CD4-positive, alpha-beta T cell treated with Interleukin-12 subunit alpha and Interleukin-12 subunit beta, for 1 hour (primary cell): ENCODE results near the gene PLSCR2.
"Not testable (repeated sequence)": the region's sequence is repeated elsewhere in the genome, so short reads cannot be mapped to it uniquely, and the experiment has no call there.

Experiments used
- DNase-seq: peaks from one replicate; pipeline ENCODE4 v3.0.0-alpha.2; 2020

The PLSCR2 gene

DNA sequence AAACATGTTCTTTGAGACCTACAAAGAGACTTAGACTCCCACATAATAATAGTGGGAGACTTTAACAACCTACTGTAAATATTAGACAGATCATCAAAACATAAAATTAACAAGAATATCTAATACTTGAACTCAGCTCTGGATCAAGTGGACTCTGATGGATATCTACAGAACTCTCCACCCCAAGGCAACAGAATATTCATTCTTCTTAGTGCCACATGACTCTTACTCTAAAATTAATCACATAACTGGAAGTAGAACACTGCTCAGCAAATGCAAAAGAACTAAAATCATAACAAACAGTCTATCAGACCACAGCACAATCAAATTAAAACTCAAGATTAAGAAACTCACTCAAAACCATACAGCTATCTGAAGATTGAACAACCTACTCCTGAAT lies 15.9 kb upstream of the PLSCR2 start:
- no peak for DNase-seq

DNA sequence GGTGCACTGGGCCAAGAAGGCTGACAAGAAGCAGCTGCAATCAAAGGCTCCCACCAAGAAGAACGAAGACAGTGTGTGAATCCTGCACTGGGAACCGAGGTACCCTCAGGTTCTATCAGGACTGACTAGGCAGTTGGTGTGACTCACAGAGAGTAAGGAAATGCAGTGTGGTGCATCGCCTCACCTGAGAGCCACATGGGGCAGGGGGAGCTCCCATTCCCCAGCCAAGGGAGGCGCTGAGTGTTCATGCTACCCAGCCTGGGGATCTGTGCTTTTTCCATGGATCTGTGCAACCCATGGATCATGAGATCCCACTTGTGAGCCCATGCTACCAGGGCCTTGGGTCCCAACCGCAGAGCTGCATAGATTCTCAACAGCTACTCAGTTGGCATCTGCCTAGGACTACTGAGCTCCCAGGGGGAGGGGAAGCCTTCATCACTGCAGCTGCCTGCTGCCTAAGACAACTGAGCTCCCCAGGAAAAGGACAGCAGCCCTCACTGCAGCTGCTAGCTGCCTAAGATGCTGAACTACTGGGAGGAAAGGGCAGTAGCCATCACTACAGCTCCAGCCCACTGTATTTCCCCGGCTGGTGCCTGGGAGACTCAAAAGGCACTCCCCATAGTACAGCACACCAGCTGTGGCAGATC lies 6.9 kb upstream of the PLSCR2 start:
- no peak for DNase-seq

DNA sequence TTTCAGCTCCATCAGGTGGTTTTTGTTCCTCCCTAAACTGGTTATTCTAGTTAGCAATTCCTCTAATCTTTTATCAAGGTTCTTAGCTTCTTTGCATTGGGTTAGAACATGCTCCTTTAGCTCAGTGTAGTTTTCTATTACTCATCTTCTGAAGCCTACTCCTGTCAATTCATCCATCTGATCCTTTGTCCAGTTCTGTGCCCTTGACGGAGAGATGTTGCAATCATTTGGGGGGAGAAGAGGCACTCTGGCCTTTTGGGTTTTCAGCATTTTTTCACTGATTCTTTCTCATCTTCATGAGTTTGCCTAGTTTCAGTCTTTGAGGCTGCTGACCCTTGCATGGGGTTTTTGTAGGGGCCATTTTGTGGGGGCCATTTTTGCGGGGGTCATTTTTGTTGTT lies 5.6 kb upstream of the PLSCR2 start:
- DNase-seq, result not testable (repeated sequence)

DNA sequence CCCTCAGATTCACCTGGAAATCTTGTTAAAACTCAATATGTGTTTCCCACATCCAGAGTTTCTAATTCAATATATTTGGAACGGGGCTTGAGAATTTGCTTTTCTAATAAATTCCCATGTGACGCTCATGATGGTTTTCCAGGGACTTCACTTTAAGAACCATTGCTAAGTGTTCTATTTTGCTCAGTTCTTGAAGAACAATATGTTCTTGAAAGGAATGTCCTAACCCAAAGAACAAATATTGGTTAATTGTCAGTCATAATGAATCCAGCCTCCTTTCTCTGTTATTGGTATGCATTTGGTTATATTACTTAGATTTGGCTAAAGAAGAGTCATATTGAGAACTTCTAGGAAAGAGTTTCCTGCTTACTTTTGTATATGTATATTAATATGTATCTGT lies 4.4 kb upstream of the PLSCR2 start:
- DNase-seq, result no peak

DNA sequence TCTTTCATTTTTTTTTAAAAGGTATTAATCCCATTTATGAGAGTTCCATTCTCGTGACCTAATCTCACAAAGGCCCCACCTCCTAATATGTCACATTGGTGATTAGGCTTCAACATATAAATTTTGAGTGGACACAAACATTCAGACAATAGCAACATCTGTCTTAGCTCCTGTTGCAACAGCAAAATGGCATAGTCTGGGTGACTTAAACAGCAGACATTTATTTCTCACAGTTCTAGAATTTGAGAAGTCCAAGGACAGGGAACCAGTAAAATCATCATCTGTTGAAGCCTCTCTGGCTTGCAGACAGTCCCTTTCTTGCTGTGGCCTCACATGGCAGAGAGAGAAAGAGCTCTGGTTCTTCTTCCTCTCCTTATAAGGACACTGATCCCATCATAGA lies 3.2 kb upstream of the PLSCR2 start:
- DNase-seq, result no peak

DNA sequence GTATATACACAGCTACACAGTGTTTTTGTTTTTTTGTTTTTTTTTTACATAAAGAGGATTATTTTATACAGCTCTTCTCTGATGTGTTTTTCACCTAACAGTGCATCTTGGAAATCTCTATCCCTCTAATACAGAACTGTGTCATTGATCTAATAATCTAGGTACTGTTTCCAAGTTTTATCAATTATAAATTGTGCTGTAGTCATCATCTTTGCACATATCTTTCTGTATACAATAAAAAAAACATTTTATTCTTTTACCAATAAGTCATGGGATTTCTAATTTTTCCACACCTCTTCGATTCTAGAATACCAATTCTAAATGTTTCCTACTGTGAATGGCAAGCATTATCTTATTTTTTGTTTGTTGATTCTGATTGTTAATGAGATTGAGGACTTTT lies 1.7 kb upstream of the PLSCR2 start:
- DNase-seq, result no peak

DNA sequence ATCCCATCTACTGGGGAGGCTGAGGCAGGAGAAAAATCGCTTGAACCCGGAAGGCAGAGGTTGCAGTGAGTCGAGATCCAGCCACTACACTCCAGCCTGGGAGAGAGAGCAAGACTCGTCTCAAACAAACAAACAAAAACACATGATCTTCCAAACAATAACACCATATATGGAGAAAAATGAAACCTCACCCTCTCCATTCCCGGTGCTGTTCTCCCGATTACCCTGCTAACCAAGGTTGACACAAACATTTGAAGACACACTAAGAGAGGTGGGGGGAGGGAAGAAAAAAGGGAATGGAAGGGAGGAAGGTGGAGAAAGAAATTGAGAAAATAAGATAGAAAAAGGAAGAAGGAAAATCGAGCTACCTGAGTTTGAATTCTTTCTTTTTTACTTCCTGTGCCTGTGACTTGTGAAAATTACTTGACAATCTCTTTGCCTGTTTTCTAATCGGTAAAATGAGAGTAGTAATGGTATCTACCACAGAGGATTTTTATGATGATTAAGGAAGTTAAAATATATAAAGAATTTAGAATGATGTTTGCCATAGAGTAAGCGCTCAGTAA lies 1.1 kb upstream of the PLSCR2 start:
- no peak for DNase-seq

DNA sequence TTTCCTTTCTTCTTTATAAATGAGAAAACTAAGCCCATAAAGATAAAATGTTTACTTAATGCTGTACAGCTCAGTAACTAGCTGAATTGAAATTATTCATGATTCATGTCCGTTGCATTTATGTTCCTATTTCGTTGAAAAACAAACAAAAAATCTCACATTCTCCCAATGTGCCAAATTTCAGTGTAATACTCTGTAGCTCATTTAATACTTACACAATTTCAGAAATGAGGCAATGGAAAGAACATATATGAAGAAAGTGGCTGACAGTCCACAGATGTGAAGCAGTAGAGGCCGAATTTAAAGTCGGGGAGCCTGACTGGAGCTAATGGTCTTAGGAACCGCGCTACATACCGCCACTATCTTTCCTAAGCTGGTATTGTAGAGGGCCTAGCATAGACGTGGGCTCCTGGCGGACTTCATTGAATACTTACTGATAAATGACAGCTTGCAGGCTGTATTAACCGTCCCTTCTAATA lies 651 bp downstream of the PLSCR2 start:
- DNase-seq, result no peak

DNA sequence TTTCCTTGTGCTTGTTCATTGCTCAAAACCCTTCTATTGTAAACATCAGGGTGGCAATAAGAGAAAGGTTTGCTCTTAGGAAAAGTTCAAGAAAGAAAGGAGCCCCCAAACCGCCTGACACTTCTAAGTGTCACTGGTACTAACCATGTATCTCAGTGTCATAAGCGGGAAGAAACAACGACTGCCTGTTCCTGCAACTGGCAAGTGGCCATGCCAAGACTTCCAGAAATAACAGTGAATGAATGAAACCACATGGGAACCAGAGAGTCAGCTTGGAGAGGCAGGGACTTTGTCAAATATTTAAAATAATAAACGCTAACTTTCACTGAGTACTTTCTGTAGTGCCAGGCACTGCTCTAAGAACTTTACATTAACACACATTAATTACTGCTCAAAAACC lies 1.1 kb downstream of the PLSCR2 start:
- DNase-seq, result no peak

DNA sequence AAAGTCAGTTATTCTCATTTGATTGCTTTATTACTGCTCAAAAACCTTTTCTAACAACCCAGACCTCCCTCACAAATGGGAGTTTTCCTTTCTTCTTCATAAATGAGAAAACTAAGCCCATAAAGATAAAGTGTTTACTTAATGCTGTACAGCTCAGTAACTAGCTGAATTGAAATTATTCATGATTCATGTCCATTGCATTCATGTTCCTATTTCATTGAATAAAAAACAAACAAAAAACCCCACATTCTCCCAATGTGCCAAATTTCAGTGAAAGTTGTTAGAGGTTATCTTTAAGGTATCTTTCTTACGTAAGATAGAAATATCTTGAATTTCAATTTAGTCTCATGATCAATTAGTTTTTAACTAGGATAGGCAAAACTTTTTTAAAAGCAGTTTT lies 2.8 kb downstream of the PLSCR2 start:
- no peak for DNase-seq

DNA sequence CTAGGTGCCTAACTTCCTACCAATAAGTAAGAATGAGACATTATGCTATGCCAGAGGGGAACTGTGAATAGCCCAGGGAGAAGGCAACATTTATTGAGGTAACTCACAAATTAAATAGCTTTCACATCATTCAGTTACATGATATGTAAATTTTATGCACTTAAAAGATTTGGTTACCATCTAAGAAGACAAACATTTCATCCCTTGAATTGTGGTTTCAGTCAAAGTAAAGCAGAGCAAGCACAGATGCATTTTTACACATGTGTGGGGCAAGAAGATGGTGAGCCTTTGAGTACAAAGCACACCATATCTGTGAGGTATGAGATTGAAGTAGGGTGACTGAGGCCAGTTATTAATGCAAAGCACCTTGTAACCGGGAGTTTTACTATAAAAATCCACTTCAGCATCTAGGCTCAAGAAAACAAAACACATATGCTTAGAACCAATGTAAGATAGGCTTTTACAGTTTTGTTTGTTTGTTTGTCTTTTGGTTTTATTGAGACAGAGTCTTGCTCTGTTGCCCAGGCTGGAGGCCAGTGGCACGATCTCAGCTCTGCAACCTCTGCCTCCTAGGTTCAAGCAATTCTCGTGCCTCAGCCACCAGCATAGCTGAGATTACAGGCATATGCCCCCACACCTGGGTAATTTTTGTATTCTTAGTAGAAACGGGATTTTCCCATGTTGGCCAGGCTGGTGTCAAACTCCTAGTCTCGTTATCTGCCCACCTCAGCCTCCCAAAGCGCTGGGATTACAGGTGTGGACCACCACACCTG lies 3.5 kb downstream of the PLSCR2 start:
- no peak for DNase-seq

DNA sequence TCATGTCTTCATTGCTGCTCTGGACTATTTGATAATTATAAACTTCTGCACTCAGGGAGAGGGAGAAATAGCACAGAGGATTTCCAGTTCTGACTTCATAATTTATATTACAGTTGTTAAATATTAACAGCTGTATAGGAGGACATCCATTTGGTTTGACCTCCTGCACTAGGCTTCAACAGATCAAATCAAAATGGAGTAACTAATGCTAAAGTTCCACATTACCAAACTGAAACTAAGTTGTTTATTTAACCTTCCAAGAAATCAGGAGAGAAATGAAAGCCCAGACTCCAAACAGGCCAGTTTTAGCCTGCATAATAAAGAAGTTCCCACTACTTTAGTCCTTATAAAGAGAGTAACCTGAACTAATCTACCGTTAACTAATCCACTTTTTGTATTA lies 4.6 kb downstream of the PLSCR2 start:
- DNase-seq, result no peak

DNA sequence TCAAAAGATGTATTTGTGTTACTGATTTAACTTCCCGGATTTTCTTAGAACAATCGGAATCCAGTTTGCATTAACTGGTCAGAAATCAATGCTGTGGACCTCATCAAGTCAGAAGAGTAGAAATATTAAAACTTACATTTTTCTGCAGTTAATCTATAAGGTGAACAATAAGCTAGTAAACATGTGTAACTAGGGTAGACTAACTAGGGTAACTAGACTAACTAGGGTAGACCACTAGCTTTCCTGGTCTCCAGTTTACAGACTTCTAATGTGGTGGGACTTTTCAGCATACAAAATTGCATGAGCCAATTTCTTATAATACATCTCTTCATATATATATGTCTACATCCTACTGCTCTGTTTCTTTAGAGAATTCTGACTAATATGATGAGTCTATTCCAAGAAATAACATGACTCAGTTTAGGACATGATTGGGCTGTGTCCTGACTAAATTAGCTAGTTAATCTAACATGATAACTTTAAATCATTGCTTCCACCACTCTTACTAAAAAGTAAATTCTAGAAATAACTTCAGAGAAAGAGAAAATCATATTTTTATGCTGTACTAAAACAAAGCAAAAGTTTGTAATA lies 5.3 kb downstream of the PLSCR2 start:
- DNase-seq, result no peak

DNA sequence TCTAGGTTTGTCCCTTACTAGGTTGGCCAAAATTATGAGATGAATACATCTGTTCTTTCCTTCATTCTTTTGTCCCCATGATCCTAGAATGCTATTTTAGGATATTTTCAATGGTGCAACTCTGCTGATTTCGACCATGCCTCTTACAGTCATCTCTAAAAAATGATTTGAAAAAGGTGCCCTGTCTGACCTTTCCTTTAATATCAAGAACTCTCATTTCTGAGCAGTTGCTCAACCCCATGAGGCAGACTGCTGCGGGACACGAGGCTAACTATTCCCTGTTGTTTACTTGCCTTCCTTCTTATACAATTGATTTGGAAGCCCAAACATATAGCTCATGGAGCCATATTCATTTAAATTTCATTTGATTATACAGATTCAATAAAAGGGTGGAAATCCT lies 14.6 kb downstream of the PLSCR2 start:
- DNase-seq, result no peak

DNA sequence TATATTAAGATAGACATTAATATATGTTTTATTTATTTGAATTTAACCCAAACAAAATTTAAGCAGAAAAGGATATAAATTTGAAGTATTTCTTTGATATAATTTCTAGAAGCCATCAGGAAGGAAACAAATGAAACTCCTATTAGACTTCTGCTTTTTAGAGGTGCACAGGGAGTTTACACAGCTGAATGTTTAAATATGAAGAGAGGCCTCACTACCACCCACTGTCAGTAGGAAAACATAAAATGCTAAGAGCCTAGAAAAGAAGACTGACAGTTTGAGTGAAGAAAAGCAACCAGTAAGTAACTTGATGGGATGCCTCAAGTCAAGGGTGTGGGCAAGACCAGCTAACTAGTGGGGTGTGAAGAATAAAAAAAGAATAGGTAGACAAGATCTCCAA lies 19.7 kb downstream of the PLSCR2 start:
- DNase-seq, result no peak

DNA sequence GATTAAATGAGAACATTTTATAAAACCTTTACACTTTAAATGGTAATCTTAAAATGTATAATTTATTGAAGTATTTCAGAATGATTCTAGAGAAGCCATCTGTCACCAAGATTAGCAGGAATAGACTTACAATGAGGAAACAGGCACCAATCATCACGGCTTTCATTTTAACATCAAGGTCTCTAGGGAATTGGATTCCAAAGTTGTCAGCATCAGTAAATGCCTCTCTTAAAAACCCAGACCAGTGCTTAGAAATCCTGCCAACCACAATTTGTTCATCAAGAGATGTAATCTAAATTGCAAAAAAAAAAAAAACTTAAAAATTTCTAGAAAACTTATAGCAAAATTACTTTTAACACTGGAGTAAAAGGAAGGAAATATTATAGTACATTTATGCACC lies 20.3 kb downstream of the PLSCR2 start:
- DNase-seq, result no peak

DNA sequence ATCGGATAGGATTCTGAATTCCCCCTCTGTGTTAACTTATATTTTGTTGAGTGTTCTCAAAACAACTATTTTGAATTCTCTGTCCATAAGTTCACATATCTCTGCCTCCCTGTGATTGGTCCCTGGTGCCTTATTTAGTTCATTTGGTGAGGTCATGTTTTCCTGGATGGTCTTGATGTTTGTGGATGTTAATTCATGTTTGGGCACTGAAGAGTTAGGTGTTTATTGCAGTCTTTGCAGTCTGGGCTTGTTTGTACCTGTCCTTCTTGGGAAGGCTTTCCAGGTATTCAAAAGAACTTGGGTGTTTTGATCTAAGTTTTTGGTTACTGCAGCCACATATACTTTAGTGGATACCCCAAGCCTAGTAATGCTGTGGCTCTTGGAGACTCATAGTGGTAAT lies 23.3 kb downstream of the PLSCR2 start:
- DNase-seq, result no peak

DNA sequence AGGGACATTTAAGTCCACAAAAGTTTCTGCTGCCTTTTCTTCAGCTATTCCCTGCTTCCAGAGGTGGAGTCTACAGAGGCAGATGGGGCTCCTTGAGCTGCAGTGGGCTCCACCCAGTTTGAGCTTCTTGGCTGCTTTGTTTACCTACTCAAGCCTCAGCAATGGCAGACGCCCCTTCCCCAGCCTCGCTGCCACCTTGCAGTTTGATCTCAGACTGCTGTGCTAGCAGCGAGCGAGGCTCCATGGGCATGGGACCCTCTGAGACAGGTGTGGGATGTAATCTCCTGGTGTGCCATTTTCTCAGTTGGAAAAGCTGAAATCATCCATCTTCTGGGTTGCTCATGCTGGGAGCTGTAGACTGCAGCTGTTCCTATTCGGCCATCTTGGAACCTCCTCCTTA lies 29.1 kb downstream of the PLSCR2 start:
- not testable (repeated sequence) for DNase-seq

DNA sequence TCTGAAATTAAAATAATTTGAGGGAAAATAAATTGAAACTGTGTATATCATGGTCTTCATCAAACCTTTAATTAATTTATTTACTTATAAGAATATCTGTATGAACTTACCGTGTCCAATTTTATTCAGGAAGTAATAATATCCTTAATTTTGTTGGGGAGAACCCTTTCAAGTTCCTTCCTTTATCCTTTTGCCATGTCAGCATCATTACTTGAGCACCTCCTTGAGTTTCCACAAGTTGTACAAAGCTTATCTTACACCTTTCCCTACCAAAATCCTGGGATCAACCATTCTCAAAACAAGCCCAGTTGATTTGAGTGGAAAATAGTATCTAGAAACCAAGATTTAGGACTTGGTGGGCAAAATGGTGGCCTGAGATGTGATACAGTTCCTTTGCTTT lies 37.3 kb downstream of the PLSCR2 start:
- DNase-seq, result no peak

DNA sequence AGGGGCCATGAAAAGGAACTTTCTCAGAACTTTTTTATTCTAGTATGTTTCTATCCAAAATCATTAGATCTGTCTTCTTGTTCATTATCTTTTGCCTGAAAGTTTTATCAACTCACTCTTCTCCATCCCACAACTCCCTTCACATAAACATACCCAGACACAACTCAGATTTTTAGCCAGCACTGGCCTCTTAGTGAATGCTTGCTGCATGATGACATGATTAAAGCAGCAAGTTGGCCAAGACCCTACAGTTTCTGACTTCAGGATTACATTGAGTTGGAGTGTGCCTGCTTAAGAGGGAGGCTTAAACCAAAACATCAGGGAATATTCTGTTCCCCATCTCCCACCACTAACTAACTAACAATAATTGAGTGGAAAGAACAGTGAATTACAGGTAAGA lies 38.1 kb downstream of the PLSCR2 start:
- DNase-seq, result no peak

DNA sequence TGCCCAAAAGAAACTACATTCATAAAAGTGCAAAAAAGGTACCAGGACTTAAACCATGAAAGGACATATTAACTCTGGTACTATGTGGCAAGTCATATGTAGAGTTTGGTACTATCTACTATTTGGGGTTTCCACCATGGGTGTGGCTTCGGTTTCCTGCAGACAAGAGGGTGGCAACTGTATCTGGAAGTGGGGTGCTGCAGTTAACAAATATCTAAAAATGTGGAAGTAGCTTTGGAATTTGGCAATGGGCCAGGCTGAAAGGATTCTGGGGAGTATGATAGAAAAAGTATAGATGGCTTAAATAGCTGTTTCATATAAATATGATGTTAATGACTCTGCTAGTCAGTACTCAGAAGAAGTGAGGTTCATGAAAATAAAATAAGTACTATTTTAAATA lies 44.0 kb downstream of the PLSCR2 start:
- no peak for DNase-seq

DNA sequence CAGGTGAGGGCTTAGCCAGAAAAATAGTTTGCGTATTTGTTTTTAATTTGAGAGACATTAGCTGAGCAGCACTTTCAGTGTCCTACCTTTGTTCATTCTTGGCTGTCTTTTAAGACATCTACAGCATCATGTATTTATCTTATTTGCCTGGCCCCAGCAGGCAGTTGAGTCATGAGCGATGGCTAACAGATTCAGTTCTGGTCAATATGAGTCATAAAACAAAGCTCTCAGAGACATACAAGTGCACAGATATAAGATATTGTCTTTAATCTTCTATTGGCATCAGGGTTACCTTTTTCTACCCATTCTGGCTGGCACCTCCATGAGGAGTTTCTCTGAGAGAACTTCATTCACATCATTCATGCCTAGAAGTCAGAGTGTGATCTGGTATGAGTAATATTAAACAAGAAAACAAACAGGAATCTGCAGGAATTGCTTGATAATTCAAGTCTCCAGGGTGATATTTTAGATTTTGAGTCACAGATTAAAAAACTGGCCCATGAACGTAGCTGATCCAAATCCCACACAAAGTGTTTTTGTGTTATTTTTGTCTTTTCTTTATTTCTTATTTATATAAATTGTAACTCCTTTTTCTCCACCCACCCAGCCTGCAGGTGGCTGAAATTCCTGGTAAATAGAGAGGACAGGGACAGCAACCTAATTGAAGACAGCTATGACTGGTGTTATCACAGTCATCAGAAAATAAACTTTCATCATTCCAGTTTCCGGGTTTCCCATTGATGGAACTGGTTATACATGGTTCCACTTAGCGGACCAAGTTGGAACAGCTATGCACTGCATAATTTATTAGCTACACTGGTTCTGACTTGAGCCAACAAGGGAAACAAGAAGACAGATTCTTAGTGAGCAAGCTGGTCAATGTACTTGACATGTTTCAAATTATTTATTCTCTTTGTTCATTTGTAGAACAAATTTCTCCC lies 47.3 kb downstream of the PLSCR2 start:
- no peak for DNase-seq

DNA sequence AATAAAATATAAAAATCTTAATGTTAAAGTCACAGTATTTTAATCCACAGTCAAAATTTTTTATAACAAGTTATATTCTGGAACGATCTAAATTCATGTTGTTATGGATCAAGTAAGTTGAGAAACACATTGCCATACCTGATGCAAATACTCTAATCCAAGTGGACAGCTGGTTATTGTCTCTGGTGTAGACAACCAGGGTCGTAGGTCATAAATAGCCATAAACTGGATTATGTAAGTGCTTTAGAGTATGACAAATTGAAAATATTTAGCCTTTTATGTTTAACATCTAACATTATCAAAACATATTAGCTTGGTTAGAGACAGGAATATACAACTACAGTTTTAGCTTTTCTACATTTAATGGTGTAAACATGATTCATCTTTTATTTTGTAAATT lies 53.0 kb downstream of the PLSCR2 start:
- DNase-seq, result no peak
